ENCODE measurements around the gene EYS.

The EYS gene

DNA sequence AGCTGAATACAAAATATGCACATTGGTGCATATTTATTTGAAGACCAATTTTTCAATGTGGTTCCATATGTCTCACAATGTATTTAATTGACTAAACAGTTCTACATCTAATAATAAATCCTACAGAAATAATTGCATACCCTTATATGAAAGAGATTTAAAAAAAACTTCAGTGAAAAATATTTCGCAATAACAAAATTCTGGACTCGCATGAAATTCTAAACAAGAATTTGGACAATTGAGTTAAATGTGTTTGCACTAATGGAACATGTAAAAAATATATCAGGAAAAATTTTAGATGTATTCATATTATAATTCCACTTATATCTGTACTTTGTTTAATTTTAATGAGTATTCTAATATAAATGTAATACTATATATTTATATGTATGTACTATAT, 1003.1 kb downstream of the EYS start:
- no peak for DNase-seq

DNA sequence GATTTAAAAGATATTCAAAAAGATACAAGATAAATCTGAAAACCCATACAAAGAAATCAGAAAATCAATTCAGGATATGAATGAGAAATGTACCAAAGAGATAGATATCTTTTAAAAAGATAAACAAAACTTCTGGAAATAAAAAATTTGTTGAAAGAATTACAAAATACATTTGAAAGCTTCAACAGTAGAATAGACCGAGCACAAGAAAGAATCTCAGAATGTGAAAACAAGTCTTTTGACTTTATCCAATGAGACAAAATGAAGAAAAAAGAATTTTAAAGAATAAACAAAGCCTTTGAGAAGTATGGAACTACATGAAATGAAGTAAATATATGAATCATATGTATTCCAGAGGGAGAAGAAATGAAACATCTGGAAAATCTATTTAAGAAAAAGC, 1011.0 kb downstream of the EYS start:
- DNase-seq = no peak

DNA sequence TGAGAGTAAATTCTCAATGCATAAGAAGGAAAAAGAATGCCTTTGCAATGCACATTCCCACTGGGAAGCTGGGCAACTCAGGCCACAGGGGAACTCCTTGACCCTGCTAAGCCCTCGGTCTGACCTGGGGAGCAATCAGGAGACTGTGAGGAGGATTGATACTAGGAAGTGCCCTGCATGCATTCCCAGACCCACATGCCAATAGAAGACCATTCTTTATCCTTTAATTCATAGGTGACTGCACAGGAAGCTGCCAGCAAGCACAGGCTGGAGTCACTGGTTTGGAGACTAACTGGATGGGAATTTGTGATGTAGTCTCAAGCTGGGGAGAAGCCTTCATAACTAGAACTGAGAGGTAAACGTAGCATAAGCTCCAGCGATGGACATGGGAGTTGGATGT, 1012.7 kb downstream of the EYS start:
- DNase-seq = no peak

DNA sequence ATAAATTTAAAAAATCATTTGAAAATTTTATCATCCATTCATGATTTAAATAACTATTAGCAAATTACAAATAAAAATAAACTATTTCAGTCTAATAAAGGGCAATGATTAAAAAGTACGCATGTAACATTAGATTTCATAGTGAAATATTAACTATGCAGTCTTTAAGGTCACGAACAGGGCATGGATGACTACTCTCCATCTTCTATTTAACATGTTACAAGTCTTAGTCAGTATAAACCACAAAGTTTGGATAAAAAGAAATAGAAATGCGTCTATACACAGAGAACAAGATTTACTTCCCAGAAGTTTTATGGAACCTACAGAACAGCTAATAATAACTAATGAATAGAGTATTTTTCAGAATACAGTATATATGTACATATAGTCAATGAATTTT, 1016.0 kb downstream of the EYS start:
- no peak for DNase-seq

DNA sequence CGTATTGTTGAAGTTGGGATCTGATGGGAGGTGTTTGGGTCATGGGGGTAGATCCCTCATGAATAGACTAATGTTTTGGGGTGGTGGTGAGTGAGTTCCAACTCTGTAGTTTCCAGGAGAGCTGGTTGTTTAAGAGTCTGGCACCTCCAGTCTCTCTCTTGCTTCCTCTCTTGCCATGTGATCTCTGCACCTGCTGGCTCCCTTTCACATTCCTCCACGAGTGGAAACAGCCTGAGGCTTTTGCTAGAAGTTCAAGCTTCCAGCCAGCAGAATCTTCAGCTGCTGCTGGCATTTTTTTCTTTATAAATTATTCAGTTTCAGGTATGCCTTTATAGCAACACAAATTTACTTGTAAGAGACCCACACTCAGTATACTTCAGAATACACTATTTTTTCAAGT, 1021.6 kb downstream of the EYS start:
- no peak for DNase-seq

DNA sequence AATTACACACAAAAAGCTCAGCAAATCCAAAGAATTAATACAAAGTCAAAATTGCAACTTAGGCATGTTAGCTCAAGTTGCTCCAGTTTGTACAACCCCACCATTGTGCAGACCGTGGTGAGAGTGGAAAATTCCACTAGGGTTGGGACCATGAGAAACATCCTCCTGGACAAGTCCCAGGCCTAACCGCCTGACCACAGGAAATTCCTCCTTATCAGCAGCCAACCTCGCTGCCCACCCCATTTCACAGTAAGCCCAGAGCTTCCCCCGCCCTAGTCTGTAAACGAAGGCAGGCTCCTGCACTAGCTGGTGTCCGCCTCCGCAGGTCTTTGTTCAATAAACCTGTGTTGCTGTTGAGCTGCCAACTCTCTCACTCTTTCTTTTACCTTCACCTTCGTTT, 1023.3 kb downstream of the EYS start:
- DNase-seq = no peak

DNA sequence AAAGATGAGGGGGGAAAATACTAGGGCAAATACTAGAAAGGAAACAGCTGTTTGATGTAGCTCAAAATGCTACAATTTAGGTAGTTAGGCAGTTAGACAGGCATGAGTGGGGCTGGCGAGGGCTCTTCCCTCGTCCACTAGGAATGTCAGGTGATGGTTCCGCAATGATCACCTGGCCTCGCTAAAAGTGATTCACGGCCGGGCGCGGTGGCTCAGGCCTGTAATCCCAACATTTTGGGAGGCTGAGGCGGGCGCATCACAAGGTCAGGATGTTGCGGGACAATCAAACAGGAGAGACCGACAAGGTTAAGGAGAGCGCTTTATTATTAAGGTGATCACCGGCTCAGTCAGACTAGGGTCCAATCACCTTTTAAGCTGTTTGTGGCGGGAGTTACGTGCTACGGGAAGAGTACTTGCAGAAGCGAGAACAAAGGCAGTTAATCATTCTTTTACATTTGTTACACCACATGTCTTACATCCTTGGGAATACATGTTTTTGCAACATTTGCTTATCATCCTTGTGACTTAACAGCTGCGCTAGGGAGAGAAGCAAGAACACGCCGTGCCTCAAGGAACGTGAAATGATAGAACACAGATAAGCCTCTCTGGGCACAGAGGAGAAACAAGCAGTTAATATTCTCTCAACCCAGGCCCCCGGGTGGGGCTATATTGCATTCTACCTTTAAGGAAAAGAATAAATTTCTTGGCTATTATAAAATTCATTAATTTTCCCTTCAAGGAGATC, 1025.4 kb downstream of the EYS start:
- no peak for DNase-seq

DNA sequence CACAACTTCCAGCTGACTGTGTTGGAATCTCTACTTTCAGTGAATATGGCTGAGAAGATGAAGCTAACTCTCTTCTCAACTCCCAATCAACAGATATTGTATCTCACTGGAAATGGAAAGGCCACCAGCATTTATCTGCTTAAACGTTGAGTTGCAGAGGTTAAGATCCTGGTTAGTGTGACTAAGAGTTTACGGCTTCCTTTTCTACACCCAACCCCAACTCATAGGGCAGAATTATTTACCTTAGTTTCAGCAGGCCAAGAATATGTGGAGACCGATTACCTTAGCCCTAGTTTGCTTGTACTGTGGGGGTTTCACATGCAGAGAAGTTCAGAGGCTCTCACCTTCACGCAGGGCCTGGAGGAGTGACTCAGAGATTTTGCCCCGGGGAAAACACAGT, 1026.6 kb downstream of the EYS start:
- no peak for DNase-seq

DNA sequence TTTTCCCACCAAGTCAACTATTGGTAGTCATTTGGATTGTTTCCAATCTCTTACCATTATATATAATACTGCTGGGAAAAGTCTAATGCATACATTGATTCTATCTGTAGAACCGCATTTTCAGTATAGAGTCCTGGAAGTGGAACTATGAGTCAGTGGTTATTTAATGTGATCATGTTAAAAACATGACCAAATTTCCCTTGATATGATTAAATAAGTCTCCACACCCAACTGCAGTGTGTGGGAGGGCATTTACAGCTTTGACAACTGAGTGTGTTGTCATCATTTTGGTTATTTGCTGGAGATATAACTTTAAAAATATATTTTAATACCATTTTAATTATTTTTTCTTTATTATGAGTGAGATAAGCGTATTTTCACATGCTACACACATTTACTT, 1027.6 kb downstream of the EYS start:
- DNase-seq = no peak

DNA sequence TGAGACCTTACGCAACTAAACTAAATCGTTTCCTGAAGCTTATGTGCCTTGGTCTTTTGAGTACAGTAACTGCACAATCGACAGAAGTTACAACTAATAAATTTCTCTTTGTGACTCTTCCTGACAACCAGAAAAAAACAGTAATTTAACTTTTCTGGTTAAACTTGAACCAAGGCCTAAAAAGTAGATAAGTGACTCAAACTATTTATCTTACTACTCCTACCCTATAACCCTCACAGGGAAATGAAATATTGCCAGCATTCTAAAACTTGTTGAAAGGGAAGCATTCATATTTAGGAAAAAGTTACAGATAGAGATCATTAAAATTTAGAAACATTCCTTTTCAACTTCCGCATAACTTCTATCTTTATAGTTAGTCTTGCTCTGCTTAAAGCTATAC, 1034.4 kb downstream of the EYS start:
- no peak for DNase-seq

DNA sequence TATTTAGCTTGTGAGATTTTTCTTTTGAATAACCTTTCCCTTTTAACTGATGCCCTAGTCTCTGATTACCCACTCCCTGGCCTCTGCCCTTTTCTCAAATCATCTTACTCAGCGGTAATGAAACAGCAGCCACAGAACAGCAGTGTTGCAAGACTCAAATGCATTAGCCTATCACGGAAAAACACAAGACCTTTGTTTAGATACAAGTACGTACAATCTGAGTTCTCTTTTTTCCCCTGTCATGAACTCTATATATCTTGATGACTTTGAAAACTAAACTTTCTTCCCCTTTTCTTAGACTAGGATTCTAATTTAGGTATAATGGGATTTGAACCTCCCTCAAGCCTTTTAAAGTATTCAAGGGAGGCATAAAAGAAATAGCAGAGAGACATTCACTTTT, 1034.9 kb downstream of the EYS start:
- DNase-seq = no peak

DNA sequence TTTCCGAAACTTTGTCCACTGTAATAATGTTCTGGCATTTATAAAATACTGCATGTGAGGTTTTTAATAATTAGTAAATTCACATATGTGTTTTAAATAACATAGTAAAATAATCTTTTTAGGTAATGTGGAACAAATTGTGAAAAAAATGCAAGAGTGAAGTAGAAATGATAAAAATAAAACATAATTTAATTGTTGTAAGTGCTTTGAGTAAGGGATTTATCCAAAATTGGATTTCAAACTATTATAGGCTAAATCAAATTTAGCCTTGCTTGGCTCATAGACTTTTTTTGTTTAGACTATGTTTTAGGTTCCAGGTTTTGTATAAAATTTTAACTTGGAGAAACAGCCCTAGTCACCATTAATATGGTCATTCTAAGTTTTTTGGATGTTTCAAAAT, 1041.9 kb downstream of the EYS start:
- no peak for DNase-seq

DNA sequence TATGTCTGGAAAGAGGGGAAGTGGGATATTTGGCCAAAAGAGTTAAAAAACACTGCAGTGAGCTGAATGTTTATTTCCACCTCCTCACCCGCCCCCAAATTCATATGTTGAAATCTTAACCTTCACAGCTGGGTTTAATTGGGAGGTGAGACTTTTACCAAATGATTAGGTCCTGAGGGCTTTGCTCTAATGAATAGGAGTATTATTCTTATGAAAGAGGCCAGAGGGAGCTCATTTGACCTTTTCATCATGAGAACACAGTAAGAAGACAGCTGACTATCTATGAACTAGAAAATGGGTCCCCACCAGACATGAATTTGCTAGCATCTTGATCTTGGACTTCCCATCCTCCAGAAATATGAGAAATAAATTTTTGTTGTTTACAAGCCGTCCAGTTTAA, 1042.5 kb downstream of the EYS start:
- no peak for DNase-seq

DNA sequence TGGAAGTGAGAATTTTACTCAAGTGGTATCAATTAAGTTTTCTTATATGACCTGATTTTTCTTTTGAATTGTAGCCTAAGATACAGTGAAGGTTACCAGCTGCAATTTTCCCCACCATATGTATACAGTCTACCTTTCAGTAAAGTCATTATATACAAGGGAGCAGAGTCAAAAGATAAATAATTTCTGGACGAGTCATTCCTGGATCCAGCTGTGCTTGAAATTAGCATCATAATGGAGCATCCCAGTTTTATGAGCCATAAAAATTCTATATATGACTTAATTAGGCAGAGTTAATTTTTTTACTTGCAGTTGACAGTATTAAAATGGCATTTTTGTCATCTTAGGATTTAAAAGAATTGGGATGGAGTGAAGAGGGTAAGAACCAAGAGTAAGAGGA, 1063.0 kb downstream of the EYS start:
- no peak for DNase-seq

DNA sequence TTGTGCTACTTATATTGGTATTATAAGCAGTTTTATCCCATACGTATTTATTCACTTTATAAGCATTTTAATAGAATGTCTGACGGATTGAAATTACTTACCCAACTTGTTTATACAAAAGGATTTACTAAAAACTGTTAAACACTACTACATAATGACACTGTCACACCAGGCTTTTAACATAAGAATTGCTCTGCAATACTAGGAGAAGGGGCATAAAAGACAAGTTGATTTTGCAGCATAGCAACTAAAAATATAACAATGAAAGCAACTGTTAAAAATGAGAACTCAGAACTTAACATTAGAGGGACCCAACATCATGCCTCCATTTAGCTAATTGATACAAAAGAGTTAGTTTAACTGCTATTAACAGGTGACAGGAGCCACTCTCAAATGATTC, 1076.1 kb downstream of the EYS start:
- no peak for DNase-seq

DNA sequence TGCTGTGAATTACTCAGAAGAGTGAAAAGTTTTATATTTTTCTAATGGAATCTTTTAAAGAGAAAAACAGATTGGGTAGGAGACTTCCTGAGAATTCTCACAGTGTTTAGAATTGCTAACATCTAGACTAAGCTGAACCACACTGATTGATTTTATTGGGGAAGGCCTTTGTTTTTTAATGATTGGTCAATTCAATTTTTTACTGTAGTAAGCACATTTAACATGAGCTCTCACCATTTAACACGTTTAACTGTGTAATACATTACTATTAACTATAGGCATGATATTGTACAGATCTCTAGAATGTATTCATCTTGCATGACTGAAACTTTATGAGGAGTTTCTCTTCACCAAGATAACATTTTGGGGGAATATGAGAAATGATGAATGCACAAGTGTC, 1084.1 kb downstream of the EYS start:
- DNase-seq = no peak

DNA sequence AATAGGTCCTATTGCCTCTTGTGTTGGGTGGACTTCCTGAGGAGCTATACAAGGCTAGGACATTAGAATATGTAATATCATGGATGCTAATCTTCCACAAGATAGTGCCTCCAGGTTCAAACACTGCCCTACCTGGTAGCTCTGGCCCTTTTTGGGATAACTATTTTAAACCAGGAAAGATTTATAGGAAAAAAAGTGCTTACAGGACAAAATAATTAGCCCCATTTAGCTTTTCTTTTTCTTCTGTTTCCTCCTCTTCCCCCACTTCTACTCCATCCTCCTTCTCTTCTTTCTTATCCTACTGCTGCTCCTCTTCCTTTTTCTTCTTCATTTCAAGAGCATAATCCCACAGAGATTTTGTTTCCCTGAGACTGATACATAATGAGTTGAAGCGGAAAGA, 1104.0 kb downstream of the EYS start:
- no peak for DNase-seq

DNA sequence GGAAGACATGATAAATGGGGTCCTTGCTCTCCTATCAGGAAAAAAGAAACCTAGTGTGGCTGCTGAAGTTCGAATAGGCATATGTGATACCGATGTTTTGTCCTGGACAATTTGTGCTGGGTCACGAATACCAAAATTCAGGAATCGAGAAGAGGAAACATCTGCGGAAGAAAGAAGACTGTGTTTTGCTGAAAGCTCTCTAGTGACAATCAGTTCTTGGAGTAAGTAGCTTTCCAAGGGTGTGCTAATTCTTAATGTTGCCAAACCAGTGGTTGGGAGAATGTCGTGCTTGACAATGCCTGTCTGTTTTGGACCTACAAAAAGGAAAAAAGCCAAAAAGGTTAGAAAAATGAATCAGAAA, 1115.4 kb downstream of the EYS start:
- DNase-seq = no peak

DNA sequence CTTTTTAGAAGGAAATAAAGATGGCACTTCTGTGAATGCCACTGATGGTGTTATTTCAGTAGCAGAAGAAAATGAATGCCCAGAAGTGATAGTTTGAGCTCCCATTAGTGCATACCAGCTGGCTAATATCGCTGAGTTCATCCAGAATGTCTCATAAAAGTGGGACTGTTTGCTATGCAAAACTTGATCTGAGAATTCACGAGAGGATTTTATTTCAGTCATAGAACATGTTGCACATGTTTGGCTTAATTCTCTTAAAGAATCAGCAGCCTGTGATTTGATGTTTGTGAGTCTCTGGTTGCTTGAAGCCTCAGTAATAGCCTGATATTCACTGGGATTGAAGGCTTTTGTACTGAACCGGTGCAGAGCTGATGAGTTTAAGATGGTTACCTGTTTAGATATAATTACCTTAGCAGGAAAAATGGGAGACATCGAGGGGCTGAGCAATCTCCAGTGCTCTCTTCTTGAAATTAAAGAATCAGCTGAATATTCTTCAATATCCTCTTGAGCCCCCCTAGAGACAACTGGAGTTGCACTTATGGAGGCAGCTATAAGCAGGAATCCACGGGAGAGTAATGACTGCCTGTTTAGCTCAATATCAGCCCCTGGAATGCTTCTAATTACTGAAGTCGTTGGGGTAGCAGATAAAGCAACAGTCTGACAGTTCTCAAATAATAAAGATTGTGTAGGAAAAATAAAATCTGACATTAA, 1115.9 kb downstream of the EYS start:
- DNase-seq = no peak

DNA sequence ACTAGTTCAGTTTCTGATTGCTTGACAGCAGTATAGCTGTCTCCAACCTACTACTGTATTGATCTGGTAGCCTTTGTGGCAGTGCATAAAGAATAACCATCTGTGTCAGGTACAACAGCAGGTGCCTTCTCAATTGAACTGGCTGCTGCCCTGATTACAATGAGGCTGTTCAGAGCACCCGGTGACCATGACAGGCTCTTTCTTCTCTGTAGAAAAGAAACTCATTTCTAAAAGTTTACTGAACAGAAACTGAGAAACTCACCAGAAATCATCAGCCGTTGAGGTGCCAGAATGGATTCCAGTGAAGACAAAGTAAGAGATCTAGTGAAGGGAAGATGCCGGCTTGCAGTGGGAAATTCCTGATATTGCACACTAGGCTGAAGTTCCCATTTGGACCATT, 1117.1 kb downstream of the EYS start:
- no peak for DNase-seq

DNA sequence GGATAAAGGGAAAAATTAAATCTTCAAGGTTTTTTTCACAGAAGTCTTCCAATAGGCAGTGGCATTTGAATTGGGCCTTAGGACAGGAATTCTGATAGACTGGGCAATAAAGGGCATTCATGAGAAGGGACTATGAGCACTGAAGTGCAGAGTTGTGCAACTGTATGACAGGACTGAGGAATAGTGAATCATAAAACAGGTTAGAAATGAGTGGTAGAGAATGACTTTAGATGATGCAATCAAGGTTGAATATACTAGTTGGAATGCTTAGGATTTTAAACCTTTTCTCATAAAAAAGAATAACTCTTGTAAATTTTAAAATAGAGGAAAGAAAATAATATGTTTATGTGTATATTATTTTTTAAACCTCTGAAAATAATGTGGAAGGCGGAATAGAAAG, 1126.7 kb downstream of the EYS start:
- DNase-seq = no peak

DNA sequence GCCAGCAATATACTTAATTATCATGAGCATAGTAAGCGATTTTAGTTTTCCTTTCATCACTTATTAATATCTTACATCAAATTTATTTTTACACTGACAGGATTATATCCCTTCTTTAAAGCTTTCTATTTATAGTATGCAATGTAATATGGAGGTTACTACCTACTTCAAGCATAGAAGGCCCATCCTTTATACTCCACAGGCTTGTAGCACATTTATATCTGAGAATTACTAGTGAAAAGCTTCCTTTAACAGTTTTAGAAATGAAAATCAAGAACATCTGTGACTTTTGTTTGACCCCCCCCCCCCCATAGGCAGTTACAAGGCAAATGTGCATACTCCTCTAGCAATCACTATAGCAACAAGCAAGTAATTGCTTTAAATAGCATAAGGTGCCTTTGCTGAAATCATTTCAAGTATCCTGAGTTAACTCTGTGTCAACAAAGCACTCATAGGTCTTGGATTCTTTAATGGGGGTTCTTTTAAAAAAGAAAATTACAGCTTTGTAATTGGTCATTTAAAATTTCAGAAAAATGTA, 1153.7 kb downstream of the EYS start:
- DNase-seq = no peak

DNA sequence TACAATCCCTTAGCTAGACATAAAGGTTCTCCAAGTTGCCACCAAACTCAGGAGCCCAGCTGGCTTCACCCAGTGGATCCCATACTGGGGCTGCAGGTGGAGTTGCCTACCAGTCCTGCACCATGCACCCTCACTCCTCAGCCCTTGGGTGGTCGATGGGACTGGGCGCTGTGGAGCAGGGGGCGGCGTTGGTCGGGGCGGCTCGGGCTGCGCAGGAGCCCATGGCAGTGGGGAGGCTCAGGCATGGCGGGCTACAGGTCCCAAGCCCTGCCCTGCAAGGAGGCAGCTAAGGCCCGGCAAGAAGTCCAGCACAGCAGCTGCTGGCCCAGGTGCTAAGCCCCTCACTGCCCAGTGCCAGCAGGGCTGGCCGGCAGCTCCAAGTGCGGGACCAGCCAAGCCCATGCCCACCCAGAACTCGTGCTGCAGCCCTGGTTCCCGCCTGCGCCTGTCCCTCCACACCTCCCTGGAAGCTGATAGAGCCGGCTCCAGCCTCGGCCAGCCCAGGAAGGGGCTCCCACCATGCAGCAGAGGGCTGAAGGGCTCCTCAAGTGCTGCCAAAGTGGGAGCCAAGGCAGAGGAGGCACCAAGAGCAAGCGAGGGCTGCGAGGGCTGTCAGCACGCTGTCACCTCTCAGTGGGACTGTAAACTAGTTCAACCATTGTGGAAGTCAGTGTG, 1159.3 kb downstream of the EYS start:
- DNase-seq = no peak

DNA sequence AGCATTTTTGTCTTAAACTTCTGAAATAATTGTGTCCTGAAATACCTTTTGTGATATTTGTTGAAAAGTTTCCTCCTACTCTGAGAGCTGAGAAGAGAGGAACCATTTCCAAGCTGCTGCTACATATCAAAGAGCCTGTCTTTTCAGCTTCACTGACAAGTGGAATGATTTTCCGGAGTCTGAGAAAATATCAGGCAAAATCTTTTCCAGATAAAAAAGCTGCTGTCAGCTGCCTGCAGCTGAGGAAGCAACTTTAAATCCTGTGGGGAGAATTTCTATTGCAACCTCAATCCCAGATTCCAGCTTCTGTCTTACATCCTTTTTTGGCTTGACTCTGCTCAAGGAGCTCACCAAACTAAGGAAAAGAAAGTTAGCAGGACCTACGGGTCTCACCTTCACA, 1167.1 kb downstream of the EYS start:
- DNase-seq = no peak

Data from CD4-positive, alpha-beta T cell treated with Interleukin-17A for 1 hour (primary cell).